GM10266 (cell line): Measurements from ENCODE around the gene GRM1.

Experiments used
- DNase-seq: peaks from one replicate; pipeline ENCODE4 v3.0.0; 2012; ENCODE audit errors: extremely low spot score
- TF ChIP-seq, protein P1 (sequence below): IDR thresholded peaks from 2 replicates; pipeline ENCODE4 v1.5.1; 2012; ENCODE audit warnings: mild to moderate bottlenecking, low read depth; ENCODE audit not compliant: control insufficient read depth, insufficient read depth; ENCODE audit errors: missing control alignments

The GRM1 gene

DNA sequence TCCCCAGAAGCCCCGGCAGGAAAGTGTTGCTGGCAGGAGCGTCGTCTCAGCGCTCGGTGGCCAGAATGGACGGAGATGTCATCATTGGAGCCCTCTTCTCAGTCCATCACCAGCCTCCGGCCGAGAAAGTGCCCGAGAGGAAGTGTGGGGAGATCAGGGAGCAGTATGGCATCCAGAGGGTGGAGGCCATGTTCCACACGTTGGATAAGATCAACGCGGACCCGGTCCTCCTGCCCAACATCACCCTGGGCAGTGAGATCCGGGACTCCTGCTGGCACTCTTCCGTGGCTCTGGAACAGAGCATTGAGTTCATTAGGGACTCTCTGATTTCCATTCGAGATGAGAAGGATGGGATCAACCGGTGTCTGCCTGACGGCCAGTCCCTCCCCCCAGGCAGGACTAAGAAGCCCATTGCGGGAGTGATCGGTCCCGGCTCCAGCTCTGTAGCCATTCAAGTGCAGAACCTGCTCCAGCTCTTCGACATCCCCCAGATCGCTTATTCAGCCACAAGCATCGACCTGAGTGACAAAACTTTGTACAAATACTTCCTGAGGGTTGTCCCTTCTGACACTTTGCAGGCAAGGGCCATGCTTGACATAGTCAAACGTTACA lies 817 bp downstream of the GRM1 start:
- TF ChIP-seq, protein P1, sequence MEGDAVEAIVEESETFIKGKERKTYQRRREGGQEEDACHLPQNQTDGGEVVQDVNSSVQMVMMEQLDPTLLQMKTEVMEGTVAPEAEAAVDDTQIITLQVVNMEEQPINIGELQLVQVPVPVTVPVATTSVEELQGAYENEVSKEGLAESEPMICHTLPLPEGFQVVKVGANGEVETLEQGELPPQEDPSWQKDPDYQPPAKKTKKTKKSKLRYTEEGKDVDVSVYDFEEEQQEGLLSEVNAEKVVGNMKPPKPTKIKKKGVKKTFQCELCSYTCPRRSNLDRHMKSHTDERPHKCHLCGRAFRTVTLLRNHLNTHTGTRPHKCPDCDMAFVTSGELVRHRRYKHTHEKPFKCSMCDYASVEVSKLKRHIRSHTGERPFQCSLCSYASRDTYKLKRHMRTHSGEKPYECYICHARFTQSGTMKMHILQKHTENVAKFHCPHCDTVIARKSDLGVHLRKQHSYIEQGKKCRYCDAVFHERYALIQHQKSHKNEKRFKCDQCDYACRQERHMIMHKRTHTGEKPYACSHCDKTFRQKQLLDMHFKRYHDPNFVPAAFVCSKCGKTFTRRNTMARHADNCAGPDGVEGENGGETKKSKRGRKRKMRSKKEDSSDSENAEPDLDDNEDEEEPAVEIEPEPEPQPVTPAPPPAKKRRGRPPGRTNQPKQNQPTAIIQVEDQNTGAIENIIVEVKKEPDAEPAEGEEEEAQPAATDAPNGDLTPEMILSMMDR = no peak
- DNase-seq = no peak

GRCh38 chr6:146032387-146032786 lies 3.5 kb downstream of the GRM1 start:
- TF ChIP-seq, protein P1 = no peak
- no peak for DNase-seq

DNA sequence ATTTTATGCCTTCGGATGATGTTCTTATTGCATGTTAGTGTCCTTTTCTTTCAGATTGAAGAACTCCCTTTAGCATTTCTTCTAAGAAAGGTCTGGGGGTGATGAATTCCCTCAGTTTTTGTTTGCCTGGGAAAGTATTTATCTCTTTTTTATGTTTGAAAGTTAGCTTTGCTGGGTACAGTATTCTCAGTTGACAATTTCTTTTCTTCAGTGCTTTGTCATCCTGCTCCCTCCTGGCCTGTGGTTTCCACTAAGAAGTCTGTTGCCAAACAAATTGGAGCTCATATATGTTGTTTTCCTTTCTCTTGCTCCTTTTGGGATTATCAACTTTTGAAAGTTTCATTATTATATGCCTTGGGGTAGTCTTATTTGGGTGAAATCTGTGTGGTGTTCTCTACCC lies 11.5 kb downstream of the GRM1 start:
- TF ChIP-seq, protein P1 = no peak
- no peak for DNase-seq

DNA sequence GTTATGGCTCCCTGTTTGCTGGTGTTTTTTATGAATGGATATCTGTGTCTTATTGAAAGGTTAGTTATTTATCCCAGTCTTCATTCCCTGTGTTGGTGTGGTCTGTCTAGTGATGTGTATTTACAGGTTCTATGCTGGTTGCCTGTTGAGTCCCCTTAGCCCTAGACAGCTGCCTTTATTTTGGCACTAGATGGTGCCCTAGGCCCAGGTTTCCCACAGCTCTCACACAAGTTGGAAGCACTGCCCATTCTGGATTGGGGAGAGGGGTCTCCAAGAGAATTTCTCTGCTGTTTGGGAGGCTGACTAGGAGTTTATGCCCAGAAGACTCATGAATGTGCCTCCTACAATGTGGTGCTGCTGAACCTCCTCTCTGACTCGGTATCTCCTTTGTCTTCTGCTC lies 12.4 kb downstream of the GRM1 start:
- DNase-seq = no peak
- TF ChIP-seq, protein P1 = peak; percentile 38

DNA sequence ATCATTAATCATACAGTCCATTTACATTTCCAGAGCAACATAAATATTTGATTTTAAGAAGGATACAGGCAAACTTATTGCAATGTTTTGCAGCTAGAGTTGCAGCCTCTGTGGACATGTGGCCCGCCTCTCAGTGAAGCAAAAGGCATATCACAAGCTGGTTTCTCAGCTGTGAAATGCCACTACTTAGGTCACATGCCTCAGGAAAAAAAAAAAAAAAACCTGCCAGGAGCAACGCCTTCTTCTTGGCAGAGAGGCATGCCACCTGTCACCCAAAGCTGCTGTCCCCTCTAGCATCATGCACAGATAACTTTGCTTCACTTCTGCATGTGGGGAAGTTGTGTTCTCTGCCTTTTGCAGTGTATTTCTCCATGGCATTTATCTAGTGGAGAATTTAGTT lies 18.5 kb downstream of the GRM1 start:
- no peak for DNase-seq
- TF ChIP-seq, protein P1 = no peak

DNA sequence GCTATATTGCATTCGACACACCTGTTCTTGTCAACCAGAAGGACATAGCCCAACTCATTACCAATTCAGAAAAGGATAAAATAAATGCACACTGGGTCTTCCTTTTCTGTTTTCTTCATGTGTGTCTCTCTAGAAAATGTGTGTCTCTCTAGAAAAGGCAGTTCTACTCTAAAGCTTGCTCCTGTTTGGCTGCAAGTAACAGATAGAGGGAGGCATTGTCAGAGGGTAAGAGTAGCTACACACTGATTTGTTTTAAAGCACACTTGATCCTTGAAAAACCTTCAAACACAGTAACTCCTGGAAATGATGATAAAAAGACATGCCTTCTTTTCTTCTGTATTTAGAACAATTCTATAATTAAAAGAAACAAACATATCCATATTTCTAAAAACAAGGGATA lies 21.3 kb downstream of the GRM1 start:
- TF ChIP-seq, protein P1 = no peak
- DNase-seq = no peak

DNA sequence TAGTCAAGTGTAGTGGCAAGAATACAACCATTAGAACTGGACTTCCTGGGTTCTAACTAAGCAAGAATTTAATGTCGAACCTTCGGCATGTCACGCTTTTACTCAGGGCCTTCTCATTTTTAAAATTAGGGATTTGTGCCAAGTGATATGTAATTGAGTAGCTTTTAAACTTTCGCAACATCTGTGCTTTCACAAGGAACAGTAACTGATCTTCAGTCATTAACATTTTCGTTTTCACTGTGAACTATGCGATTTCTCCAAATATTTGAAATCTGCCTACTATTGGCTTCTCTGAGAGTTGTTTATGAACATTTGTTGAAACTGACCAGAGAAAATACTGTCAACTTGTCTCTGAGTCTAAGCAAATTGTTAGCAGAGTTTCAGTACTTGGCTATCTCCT lies 27.6 kb downstream of the GRM1 start:
- DNase-seq = no peak
- TF ChIP-seq, protein P1 = no peak
